Measurements from ENCODE around the gene AREL1.

The AREL1 gene

GRCh38 chr14:74658535-74659131 is 54.2 kb downstream of the AREL1 start:
- no peak for DNase-seq

GRCh38 chr14:74656964-74657363 is 55.9 kb downstream of the AREL1 start:
- no peak for DNase-seq

GRCh38 chr14:74655599-74656395 is 57.1 kb downstream of the AREL1 start:
- DNase-seq = no peak

- DNase-seq = no peak
Observed at GRCh38 chr14:74654931-74655330, 57.9 kb downstream of the AREL1 start.

GRCh38 chr14:74653386-74654138 is 59.3 kb downstream of the AREL1 start:
- no peak for DNase-seq

- no peak for DNase-seq
Observed at GRCh38 chr14:74652541-74652940, 60.3 kb downstream of the AREL1 start.

- DNase-seq = no peak
Observed at GRCh38 chr14:74650927-74651686, 61.8 kb downstream of the AREL1 start.

GRCh38 chr14:74649673-74650072 is 63.2 kb downstream of the AREL1 start:
- DNase-seq = no peak

GRCh38 chr14:74649167-74649566 is 63.7 kb downstream of the AREL1 start:
- DNase-seq = no peak

- DNase-seq = no peak
Observed at GRCh38 chr14:74648601-74649000, 64.3 kb downstream of the AREL1 start.

- no peak for DNase-seq
Observed at GRCh38 chr14:74647678-74648461, 65.0 kb downstream of the AREL1 start.

GRCh38 chr14:74647061-74647677 is 65.7 kb downstream of the AREL1 start:
- DNase-seq = no peak

- no peak for DNase-seq
Observed at GRCh38 chr14:74645756-74646470, 67.0 kb downstream of the AREL1 start.

- no peak for DNase-seq
Observed at GRCh38 chr14:74645244-74645643, 67.6 kb downstream of the AREL1 start.

GRCh38 chr14:74641601-74642391 is 71.1 kb downstream of the AREL1 start:
- no peak for DNase-seq

GRCh38 chr14:74638966-74639365 is 73.9 kb downstream of the AREL1 start:
- no peak for DNase-seq

- DNase-seq = no peak
Observed at GRCh38 chr14:74638066-74638465, 74.8 kb downstream of the AREL1 start.

- no peak for DNase-seq
Observed at GRCh38 chr14:74637178-74637550, 75.7 kb downstream of the AREL1 start.

GRCh38 chr14:74636424-74637177 is 76.3 kb downstream of the AREL1 start:
- DNase-seq = no peak

GRCh38 chr14:74635847-74636246 is 77.0 kb downstream of the AREL1 start:
- no peak for DNase-seq

Measured in activated CD4-positive, alpha-beta T cell treated with anti-CD3 and anti-CD28 coated beads for 4 hours (primary cell).